WTC11 (cell line): ENCODE measurements around the gene TMED10.

ENCODE experiments used
- ETV6 ChIP-seq: sonication (generic); formaldehyde crosslinking; IDR thresholded peaks from 2 replicates; pipeline ENCODE4 v1.8.1; 2022; ENCODE audit warnings: mild to moderate bottlenecking, missing genetic modification reagents
- JUN ChIP-seq: sonication (generic); formaldehyde crosslinking; IDR thresholded peaks from 2 replicates; pipeline ENCODE4 v1.8.0; 2023; ENCODE audit warnings: mild to moderate bottlenecking, missing genetic modification reagents
- TEAD4 ChIP-seq: sonication (generic); formaldehyde crosslinking; IDR thresholded peaks from 2 replicates; pipeline ENCODE4 v1.8.0; 2022; ENCODE audit warnings: mild to moderate bottlenecking, missing genetic modification reagents
- TF ChIP-seq, protein P1 (sequence below): fragments of 200-600 bp; IDR thresholded peaks from 2 replicates; pipeline ENCODE4 v1.8.0; 2022; ENCODE audit warnings: antibody characterized with exemption

DNA sequence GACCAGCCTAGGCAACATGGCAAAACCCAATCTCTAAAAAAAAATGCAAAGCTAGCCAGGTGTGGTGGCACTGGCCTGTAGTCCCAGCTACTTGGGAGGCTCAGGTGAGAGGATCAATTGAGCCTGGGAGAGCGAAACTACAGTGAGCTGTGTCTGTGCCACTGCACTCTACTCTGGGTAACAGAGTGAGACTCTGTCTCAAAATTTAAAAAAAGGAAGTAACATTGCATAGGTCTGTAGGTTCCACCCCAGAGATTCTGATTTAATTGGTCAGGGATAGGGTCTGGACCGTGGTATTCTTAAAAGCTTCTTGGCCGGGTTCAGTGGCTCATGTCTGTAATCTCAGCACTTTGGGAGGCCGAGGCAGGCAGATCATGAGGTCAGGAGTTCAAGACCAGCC lies 80.7 kb downstream of the TMED10 start:
- no peak for TF ChIP-seq JUN (CRISPR knock-in tag)
- no peak for TF ChIP-seq TEAD4 (CRISPR knock-in tag)
- TF ChIP-seq ETV6 (CRISPR knock-in tag), result no peak
- TF ChIP-seq, protein P1, sequence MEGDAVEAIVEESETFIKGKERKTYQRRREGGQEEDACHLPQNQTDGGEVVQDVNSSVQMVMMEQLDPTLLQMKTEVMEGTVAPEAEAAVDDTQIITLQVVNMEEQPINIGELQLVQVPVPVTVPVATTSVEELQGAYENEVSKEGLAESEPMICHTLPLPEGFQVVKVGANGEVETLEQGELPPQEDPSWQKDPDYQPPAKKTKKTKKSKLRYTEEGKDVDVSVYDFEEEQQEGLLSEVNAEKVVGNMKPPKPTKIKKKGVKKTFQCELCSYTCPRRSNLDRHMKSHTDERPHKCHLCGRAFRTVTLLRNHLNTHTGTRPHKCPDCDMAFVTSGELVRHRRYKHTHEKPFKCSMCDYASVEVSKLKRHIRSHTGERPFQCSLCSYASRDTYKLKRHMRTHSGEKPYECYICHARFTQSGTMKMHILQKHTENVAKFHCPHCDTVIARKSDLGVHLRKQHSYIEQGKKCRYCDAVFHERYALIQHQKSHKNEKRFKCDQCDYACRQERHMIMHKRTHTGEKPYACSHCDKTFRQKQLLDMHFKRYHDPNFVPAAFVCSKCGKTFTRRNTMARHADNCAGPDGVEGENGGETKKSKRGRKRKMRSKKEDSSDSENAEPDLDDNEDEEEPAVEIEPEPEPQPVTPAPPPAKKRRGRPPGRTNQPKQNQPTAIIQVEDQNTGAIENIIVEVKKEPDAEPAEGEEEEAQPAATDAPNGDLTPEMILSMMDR, result no peak
